HG02763 (cell line): ENCODE results near the gene SH3BP5.

Source experiments
- ATAC-seq: cut with Tn5 transposase; IDR thresholded peaks from one replicate; pipeline ENCODE4 v1.9.1; 2021; ENCODE audit warnings: mild to moderate bottlenecking, moderate library complexity; ENCODE audit not compliant: unreplicated experiment

The SH3BP5 gene

DNA sequence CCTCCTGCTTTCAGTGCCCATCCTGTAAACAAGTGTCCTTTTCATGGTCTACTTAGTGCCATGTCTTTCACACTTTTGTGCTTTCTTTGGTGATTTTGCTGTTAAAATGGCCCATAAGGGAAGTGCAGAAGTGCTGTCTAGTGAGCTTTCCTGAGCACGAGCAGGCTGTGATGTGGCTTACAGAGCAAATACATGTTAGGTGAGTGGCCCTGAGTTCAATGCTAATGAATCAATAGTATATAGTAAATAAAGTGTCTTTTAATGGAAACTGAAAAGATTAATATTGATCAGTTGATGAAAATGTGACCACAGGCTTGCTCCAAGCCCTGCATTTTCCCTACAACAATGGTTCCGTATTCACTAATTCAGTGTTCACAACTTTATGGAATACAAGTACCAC, 5.7 kb downstream of the SH3BP5 start:
- no peak for ATAC-seq

- ATAC-seq: no peak
Observed at GRCh38 chr3:15326037-15326436, 6.3 kb downstream of the SH3BP5 start.

DNA sequence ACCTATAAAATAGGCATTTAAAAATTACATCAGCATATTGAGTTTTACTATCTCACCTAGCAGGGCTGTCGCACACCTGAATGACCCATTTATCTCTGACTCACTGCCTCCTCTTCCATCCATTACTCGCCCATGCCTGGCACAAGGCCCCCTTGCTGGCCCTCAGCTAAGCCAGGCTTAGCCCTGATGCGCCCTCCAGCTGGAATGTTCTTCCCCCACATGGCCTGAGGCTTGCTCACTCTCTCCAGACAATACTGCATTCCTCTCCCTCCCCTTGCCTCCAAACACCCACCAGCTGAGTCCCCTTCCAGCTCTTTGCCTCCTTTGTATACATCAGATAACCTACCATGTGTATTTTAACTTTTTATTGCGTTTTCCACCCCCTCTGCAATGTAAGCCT, 7.2 kb downstream of the SH3BP5 start:
- no peak for ATAC-seq

- no peak for ATAC-seq
Observed at GRCh38 chr3:15324379-15324808, 8.0 kb downstream of the SH3BP5 start.

- no peak for ATAC-seq
Observed at GRCh38 chr3:15323063-15323462, 9.3 kb downstream of the SH3BP5 start.

- ATAC-seq: no peak
Observed at GRCh38 chr3:15321349-15321748, 11.0 kb downstream of the SH3BP5 start.

DNA sequence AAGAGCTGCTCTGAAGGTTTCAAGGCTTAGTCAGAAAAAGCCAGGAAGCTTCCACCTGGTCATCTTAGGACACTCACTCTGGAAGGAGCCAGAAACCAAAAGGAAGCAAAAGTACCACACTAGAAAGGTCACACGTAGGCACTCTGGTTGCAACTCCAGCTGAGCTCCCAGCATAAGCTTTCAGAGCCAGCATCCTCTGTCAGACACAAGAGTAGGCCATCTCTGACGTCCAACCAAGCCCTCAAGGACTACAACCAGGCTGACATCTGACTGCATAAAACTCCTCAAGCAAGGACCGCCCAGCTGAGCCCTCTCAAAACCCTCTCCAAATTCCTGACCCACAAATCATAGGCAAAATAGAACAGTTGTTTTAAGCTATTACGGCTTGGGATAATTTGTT, 12.8 kb downstream of the SH3BP5 start:
- ATAC-seq: no peak

DNA sequence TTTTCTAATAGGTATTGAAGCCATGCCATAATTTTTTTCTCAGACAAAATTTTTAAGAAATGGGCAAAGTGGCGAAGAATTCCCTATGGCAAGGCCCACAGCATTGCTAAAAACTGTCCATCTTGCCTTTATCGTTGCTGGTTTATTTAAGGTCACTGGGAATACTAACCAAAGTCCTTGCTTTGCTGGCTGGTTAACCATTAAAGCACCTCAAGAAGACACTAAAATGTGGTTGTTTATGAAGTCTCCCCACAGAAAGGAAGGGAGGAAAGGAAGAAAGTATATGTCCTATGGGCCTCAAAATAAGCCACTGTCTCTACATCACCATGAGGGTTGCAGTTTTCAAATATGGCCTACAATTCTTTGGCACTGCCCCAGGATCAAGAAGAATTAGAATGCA, 13.2 kb downstream of the SH3BP5 start:
- no peak for ATAC-seq

- ATAC-seq: no peak
Observed at GRCh38 chr3:15318661-15319060, 13.7 kb downstream of the SH3BP5 start.

- no peak for ATAC-seq
Observed at GRCh38 chr3:15316998-15317435, 15.4 kb downstream of the SH3BP5 start.

GRCh38 chr3:15315003-15315402, 17.4 kb downstream of the SH3BP5 start:
- ATAC-seq: no peak

GRCh38 chr3:15314276-15314675, 18.1 kb downstream of the SH3BP5 start:
- ATAC-seq: no peak

- no peak for ATAC-seq
Observed at GRCh38 chr3:15313461-15313860, 18.9 kb downstream of the SH3BP5 start.

DNA sequence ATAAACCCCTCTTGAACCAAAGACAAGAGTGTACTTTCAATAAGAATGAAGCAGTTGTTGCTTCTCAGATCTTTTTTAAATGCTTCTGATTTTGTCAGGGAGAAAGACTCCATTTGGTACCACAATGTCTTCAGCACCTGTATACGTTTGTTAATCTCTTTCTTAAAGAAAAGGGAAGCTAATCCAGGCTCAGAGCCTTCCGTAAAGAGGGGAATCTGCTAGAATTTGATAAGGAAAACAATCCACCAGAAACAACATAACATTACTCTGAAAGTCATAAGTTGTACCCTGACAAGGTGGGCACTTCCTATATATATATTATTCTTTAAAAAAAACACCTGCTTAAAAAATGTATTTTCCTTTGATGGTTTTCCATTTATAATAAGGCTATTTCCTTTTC, 19.8 kb downstream of the SH3BP5 start:
- no peak for ATAC-seq

GRCh38 chr3:15310491-15311370, 21.7 kb downstream of the SH3BP5 start:
- ATAC-seq: peak; percentile 61

DNA sequence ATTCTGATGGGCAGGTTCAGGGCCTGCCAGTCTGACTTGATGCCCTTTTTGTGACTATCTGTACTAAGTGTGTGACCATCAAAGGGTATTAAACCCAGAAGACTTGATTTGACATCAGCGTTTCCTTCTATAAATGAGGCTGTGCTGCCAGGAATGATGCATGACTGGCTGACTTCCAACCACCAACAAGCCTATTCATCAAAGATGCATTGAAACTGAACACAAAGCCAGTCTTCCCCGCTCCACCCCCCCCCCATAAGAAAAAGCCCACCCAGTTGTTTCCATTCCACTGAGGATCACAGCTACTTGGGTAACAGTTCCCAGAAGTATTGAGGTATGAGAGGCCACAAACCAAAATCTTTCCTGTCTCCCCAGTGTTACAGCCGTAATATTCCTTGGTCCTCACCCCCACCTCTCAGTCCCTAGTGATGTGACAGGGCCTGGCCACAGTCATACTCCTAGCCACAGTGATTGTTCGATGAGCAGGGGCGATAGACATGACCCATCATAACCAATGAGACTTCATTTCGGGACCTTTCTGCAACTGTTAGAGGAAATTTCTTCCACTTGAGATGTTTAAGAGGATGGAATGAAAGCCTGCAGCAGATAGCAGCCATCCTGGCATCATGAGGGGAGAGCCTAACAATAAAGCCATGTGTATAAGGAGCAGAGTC, 22.6 kb downstream of the SH3BP5 start:
- no peak for ATAC-seq

- no peak for ATAC-seq
Observed at GRCh38 chr3:15307580-15307979, 24.8 kb downstream of the SH3BP5 start.

DNA sequence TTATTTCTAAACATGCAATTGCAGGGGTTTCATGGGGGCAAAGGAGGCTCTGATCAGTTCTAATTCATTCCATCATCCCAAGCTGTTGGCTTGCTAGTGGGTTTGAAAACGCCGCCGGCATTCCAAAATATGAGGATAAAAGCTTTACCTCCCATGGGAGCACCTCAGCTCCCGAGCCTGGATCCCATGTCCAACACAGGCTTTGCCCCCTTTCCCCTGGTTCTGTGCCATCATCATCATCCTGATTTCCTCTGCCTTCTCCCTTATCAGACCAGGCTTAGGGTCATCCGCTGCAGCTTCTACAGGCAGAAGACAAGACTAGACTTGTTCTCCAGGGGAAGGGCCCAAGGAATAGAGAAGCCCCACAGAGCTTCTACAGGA, 25.4 kb downstream of the SH3BP5 start:
- no peak for ATAC-seq

DNA sequence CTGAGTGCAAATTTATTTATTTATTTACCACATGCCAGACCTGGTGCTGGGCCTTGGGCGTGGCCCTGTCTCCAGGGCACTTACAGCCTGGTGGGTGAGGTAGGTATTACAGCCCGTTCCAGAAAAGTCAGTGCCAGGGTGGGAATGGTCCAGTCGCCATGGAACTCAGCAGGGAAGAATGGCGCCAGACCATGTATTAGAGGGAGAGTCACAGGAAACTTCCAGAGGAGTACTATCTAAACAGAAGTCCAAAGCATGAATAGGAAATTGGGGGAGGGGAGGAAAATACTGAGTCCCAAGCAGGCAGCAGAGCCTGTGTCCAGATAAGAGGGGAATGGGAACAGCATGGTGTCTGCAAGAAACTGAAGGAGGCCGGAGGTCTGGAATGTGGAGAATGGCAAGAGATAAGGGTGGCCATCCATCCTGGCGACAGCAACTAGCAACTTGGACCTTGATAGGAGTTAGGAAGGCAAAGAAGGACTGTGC, 27.0 kb downstream of the SH3BP5 start:
- no peak for ATAC-seq

DNA sequence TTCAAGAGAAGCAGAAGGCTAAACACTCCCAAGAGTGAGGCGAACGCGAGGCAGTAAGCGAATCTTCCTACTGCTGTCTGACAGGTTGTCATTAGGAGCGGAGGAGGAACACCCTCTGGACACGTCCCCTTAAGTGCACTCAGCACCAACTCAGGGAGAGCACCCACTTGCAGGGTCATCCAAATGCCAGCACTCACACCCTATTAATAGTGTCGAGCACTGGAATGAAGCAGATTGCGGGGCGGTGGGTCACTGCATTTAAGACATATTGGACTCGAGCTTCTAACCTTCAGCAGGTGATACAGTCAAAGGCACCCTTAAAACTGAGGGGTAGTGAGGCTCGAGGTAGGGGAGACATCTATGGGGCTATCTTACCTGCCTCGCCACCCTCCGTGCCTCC, 28.7 kb downstream of the SH3BP5 start:
- no peak for ATAC-seq

- ATAC-seq: no peak
Observed at GRCh38 chr3:15303216-15303615, 29.2 kb downstream of the SH3BP5 start.

DNA sequence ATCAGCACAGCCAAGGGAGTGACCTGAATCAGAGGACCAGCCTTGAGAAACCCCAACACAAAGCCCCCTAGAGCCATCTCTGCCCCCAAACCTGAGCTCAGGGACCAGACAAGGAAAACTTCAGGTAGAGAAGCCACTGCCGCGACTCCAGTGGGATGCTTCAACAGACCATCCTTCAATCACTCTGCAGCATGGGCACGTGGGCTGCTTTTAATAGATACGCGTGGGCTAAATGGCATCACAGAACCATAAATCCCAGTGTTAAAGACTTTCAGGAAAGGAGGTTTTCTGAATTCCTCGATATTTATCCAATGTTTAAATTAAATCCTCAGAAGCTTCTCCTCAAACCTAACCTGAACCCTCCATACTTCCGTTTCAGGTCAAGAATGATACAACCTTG, 30.6 kb downstream of the SH3BP5 start:
- no peak for ATAC-seq
